Measurements from ENCODE around the gene ALDH7A1.

The ALDH7A1 gene

DNA sequence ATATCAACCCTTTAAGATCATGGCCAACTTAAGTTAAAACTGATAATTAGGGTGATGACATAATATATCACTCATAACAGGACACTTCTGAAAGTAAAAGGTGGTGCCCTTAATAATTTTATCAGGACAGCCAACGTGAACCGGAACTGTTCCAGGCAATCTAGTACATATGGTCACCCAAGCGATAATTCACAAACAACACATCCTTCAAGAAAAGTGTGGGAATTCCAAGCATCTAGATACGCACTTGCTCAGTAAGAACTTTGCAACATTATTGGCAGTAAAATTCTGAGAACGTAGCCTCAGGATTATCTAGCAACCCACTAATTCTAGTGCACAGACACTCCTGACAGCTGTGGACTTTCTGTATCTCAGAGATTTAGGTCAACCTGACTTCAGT lies 85.7 kb downstream of the ALDH7A1 start:
- TF ChIP-seq, protein P1, sequence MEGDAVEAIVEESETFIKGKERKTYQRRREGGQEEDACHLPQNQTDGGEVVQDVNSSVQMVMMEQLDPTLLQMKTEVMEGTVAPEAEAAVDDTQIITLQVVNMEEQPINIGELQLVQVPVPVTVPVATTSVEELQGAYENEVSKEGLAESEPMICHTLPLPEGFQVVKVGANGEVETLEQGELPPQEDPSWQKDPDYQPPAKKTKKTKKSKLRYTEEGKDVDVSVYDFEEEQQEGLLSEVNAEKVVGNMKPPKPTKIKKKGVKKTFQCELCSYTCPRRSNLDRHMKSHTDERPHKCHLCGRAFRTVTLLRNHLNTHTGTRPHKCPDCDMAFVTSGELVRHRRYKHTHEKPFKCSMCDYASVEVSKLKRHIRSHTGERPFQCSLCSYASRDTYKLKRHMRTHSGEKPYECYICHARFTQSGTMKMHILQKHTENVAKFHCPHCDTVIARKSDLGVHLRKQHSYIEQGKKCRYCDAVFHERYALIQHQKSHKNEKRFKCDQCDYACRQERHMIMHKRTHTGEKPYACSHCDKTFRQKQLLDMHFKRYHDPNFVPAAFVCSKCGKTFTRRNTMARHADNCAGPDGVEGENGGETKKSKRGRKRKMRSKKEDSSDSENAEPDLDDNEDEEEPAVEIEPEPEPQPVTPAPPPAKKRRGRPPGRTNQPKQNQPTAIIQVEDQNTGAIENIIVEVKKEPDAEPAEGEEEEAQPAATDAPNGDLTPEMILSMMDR (IDR thresholded peaks at IDR 0.05; ENCODE audit: borderline replicate concordance, insufficient read depth, low read depth, low read length) = no peak
- H3K4me3 ChIP-seq (ENCODE audit: low read depth, low read length) = no peak overlapping the region

- H3K4me3 ChIP-seq (ENCODE audit: low read depth, low read length) = no peak overlapping the region
- TF ChIP-seq, protein P1 (IDR thresholded peaks at IDR 0.05; ENCODE audit: borderline replicate concordance, insufficient read depth, low read depth, low read length) = no peak
These were observed 86.1 kb downstream of the ALDH7A1 start for GRCh38 chr5:126508962-126509279.

GRCh38 chr5:126508251-126508961 lies 86.6 kb downstream of the ALDH7A1 start:
- H3K4me3 ChIP-seq (ENCODE audit: low read depth, low read length) = no peak overlapping the region
- TF ChIP-seq, protein P1 (IDR thresholded peaks at IDR 0.05; ENCODE audit: borderline replicate concordance, insufficient read depth, low read depth, low read length) = no peak

GRCh38 chr5:126506079-126506478 lies 88.9 kb downstream of the ALDH7A1 start:
- TF ChIP-seq, protein P1 (IDR thresholded peaks at IDR 0.05; ENCODE audit: borderline replicate concordance, insufficient read depth, low read depth, low read length) = no peak

DNA sequence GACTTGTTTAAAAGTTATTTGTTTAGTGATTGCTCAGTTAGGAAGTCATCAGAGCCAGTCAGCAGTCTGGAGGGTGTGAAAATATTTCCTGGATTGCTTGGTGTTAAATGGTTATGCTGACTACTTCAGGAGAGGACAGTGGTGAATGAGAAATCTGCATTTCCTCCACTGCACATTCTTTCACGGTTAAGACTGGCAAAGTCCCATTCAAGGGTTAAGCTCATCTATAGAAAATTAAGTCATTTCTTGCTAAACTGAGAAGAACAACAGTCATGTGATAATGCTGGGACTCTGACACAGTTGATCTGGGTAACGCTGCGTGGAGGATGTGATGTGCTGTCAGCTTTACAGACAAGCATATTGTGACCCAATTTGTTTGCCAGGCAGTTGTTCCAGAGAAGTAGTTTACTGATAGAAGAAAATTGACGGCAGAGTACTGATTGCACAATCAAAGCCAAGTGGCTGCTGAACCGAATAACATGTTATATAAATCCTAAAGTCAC lies 91.4 kb downstream of the ALDH7A1 start:
- TF ChIP-seq, protein P1 (IDR thresholded peaks at IDR 0.05; ENCODE audit: borderline replicate concordance, insufficient read depth, low read depth, low read length) = no peak
- H3K4me3 ChIP-seq (ENCODE audit: low read depth, low read length) = no peak overlapping the region

More at GRCh38 chr5:126506079-126506478, 88.9 kb downstream of the ALDH7A1 start:
- H3K4me3 ChIP-seq (ENCODE audit: low read depth, low read length) = no peak overlapping the region

DNA sequence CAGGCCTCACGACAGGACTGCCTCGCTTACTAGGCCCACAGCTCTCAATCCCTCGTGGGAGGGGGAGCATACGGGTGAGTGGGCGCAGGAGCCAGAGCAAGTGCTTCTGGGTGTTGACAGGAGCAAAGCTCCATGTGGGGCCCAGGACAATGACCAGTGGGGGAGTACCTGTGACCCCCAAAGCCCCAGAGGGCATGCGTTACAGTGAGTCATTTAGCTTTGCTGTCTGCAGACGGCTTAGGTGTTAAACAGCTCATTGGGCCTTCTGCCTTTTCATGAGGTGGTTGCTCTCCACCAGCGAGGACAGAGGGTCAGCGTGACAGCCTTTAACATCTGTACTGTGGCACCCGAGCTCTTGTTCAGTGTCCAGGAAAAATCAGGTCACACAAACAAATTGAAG lies 93.6 kb downstream of the ALDH7A1 start:
- H3K4me3 ChIP-seq (ENCODE audit: low read depth, low read length) = no peak overlapping the region

More for the DNA sequence above, 93.6 kb downstream of the ALDH7A1 start:
- TF ChIP-seq, protein P1 (IDR thresholded peaks at IDR 0.05; ENCODE audit: borderline replicate concordance, insufficient read depth, low read depth, low read length) = no peak

Measured in GM12875 (cell line).